OCI-LY3 (cell line): ENCODE data around the gene GABRG3.

ENCODE experiments used
- CTCF ChIP-seq: fragments of 200-600, 300-600 bp; sonication (generic); IDR thresholded peaks from 2 replicates; pipeline ENCODE4 v1.5.1; 2014; ENCODE audit warnings: antibody characterized with exemption, low read length, low read depth
- EZH2phosphoT487 ChIP-seq: fragments of 200-600 bp; shearing (Covaris generic); IDR thresholded peaks from 2 replicates; pipeline ENCODE4 v1.6.1; 2018; ENCODE audit warnings: antibody characterized with exemption, mixed run types, low read depth

DNA sequence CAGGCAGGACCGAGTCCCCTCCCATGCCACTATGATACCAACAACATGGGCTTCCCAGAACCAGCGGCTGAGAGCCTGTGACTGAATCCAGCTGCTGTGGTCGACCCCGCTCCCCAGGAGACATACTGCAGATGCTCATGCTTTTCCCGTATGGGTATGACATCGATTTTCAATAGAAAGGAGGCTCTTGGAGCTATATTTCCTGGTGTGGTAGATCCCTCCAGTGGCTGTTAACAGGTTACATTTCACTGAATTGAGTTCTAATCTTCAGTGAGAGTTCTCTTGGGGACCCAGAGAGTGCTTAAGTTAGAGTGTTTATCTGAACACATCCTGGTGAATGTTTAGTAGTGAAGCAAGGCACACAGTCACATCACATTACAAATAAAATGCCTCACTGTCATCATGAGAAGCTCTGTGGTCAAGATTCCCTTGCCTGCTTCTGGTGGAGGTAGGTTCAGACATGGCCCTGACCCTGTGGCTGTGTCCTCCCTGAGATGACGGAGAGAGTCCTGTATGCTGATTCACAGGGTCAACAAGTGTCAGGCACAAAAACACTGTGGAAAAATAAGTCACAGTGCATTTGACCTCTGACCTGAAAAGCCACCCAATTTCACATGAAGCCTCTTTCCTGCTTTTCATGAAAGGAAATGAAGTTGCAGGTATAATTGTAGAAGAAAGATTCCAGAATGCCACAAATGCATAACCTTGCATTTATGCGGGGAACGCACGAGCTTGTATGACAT is 110.9 kb downstream of the GABRG3 start:
- TF ChIP-seq CTCF (no peak), EZH2phosphoT487 (no peak)
